Measurements from ENCODE around the gene TCF19.

TCF19 gene

GRCh38 chr6:31158140-31158862 lies at the start of gene TCF19:
Gene TCF19 (plus strand): TSS chr6:31158589. CDS start chr6:31159470, 881 bp downstream.
- DNase-seq (ENCODE audit: low read depth), result peak; percentile 98

GRCh38 chr6:31110825-31111582 lies 47.4 kb upstream of the TCF19 start:
- DNase-seq (ENCODE audit: low read depth), result no peak

GRCh38 chr6:31111712-31112111 lies 46.7 kb upstream of the TCF19 start:
- DNase-seq (ENCODE audit: low read depth), result no peak

- no peak for DNase-seq (ENCODE audit: low read depth)
These were observed 45.9 kb upstream of the TCF19 start, which contains the start of gene C6orf15 for GRCh38 chr6:31112478-31112877. Gene C6orf15 (minus strand): TSS chr6:31112575. CDS start chr6:31112555, 20 bp downstream.

- no peak for DNase-seq (ENCODE audit: low read depth)
These were observed 44.4 kb upstream of the TCF19 start for GRCh38 chr6:31113861-31114540.

- DNase-seq (ENCODE audit: low read depth), result no peak
These were observed 43.9 kb upstream of the TCF19 start, which contains the start of gene PSORS1C1 for GRCh38 chr6:31114541-31114878. Gene PSORS1C1 (plus strand): TSS chr6:31114800. CDS start chr6:31129633, 14,833 bp downstream.

GRCh38 chr6:31114970-31115849 lies 43.2 kb upstream of the TCF19 start:
- DNase-seq (ENCODE audit: low read depth), result no peak

GRCh38 chr6:31115941-31116560 lies 42.3 kb upstream of the TCF19 start:
- no peak for DNase-seq (ENCODE audit: low read depth)

- DNase-seq (ENCODE audit: low read depth), result no peak
These were observed 41.6 kb upstream of the TCF19 start for GRCh38 chr6:31116661-31117385.

GRCh38 chr6:31118178-31118577 lies 40.2 kb upstream of the TCF19 start:
- DNase-seq (ENCODE audit: low read depth), result no peak

- DNase-seq (ENCODE audit: low read depth), result no peak
These were observed 38.1 kb upstream of the TCF19 start, which contains the start of gene CDSN for GRCh38 chr6:31120151-31120915. Gene CDSN (minus strand): TSS chr6:31120446. CDS start chr6:31120419, 27 bp downstream.

- no peak for DNase-seq (ENCODE audit: low read depth)
These were observed 37.1 kb upstream of the TCF19 start for GRCh38 chr6:31121131-31121790.

- no peak for DNase-seq (ENCODE audit: low read depth)
These were observed 35.3 kb upstream of the TCF19 start for GRCh38 chr6:31122791-31123706.

GRCh38 chr6:31125162-31125561 lies 33.2 kb upstream of the TCF19 start:
- DNase-seq (ENCODE audit: low read depth), result no peak

GRCh38 chr6:31125586-31126363 lies 32.6 kb upstream of the TCF19 start:
- no peak for DNase-seq (ENCODE audit: low read depth)

GRCh38 chr6:31126396-31127175 lies 31.8 kb upstream of the TCF19 start:
- DNase-seq (ENCODE audit: low read depth), result no peak

Measured in activated T-cell treated with anti-CD3 and anti-CD28 coated beads for 48 hours (primary cell).